ENCODE results near the gene PHC2.

PHC2 gene

GRCh38 chr1:33329600-33330305 is 101.1 kb downstream of the PHC2 start:
- H3K27ac Mint-ChIP-seq = no peak overlapping the region
- H3K36me3 Mint-ChIP-seq (ENCODE audit: low read depth) = peaks cover 30% of the 10 kb centered on the region
- no peaks in the 10 kb centered on the region for H3K9me3 Mint-ChIP-seq
- peaks cover 5% of the 10 kb centered on the region for H3K4me1 Mint-ChIP-seq (ENCODE audit: low read depth)
- H3K27me3 Mint-ChIP-seq (ENCODE audit: low read depth) = no peaks in the 10 kb centered on the region
- H3K4me3 Mint-ChIP-seq = no peak overlapping the region

- no peak overlapping the region for H3K27ac Mint-ChIP-seq
- peaks cover 30% of the 10 kb centered on the region for H3K36me3 Mint-ChIP-seq (ENCODE audit: low read depth)
- peaks cover 5% of the 10 kb centered on the region for H3K4me1 Mint-ChIP-seq (ENCODE audit: low read depth)
- no peaks in the 10 kb centered on the region for H3K27me3 Mint-ChIP-seq (ENCODE audit: low read depth)
- H3K4me3 Mint-ChIP-seq = no peak overlapping the region
- no peaks in the 10 kb centered on the region for H3K9me3 Mint-ChIP-seq
Observed at GRCh38 chr1:33328817-33329216, 102.1 kb downstream of the PHC2 start.

DNA sequence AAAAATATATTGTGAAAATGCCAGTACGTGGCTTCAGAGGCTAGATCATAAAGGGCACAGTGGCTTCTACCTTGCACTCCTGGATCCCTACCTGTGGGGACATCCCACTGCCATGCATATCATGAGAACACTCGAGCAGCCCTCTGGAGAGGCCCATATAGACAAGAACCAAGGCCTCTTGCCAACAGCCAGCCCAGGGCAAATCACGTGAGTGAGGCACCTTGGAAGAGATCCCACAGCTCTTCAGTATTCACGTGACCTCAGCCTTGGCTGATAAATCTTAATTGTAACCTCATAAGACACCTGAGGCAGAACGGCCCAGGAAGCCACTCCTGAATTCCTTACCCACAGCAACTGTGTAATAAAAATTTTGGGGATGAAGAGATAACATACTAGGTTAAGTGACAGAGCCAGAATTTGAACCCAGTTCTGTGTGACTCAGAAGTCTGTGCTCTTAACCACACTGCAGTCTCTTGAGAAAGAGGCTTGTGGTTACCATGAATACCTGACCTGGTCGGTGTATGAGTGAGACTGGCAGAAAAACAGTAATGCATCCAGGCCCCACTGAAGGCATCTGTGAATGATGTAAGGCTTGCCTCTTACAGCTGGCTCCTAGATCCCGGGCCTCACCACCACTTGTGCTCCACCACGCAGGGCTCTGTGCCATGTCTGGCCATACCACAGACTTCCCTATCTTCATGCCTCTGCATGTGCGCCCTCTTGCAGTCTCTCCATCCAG is 103.1 kb downstream of the PHC2 start:
- Mint-ChIP-seq H3K27me3 (ENCODE audit: low read depth) (no peaks in the 10 kb centered on the region), H3K27ac (no peak overlapping the region), H3K36me3 (ENCODE audit: low read depth) (peaks cover 33% of the 10 kb centered on the region), H3K4me3 (no peak overlapping the region), H3K4me1 (ENCODE audit: low read depth) (peaks cover 5% of the 10 kb centered on the region), H3K9me3 (no peaks in the 10 kb centered on the region)

- Mint-ChIP-seq H3K27me3 (ENCODE audit: low read depth) (no peaks in the 10 kb centered on the region), H3K4me3 (no peak overlapping the region), H3K36me3 (ENCODE audit: low read depth) (peaks cover 29% of the 10 kb centered on the region), H3K27ac (no peak overlapping the region), H3K4me1 (ENCODE audit: low read depth) (peaks cover 5% of the 10 kb centered on the region), H3K9me3 (no peaks in the 10 kb centered on the region)
Observed at GRCh38 chr1:33326785-33327184, 104.1 kb downstream of the PHC2 start.

- Mint-ChIP-seq H3K36me3 (ENCODE audit: low read depth) (peaks cover 26% of the 10 kb centered on the region), H3K27me3 (ENCODE audit: low read depth) (no peaks in the 10 kb centered on the region), H3K9me3 (no peaks in the 10 kb centered on the region), H3K4me3 (no peak overlapping the region), H3K27ac (no peak overlapping the region), H3K4me1 (ENCODE audit: low read depth) (peaks cover 5% of the 10 kb centered on the region)
Observed at GRCh38 chr1:33324677-33325575, 106.0 kb downstream of the PHC2 start.

DNA sequence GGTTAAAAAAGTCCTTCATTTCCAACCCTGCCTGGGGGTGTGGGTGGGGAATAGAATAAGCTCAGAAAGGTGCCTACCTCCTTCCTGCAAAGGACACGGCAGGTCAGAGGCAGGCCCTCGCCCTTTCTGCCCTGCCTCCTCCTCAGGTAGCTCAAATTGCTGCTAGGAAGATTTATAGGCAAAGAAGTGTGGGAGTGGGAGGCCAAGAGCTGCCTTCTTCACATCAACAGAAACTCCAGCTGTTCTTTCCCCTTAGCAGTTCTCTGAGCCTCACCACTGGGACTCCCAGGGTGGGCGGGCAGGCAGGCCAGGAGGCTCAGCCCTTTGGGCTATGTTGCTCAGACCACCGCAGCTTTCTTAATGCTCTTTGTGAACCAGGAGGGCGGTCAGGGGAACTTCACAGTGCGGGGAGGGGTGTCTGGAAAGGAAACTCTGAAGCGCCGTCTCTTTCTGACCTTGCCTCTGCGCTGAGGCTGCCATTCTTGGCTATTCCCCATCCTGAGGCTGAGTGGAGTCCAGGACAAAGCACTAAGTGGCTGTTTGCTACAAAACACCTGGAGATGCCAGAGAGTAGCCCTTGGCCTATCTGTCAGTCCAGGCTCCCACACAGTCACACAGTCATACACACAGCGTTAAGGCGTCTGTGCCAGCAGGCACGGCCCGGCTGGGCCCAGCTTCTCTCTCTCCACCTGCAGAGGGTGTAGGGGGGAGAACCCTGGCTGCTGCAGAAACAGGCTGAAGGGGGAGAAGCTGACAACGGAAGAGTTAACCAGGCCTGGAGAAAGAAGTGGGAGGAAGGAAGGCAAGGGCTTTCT is 107.0 kb downstream of the PHC2 start:
- peaks cover 18% of the 10 kb centered on the region for H3K36me3 Mint-ChIP-seq (ENCODE audit: low read depth)
- no peaks in the 10 kb centered on the region for H3K9me3 Mint-ChIP-seq
- H3K27ac Mint-ChIP-seq = no peak overlapping the region
- no peaks in the 10 kb centered on the region for H3K27me3 Mint-ChIP-seq (ENCODE audit: low read depth)
- no peak overlapping the region for H3K4me3 Mint-ChIP-seq
- H3K4me1 Mint-ChIP-seq (ENCODE audit: low read depth) = peaks cover 5% of the 10 kb centered on the region

DNA sequence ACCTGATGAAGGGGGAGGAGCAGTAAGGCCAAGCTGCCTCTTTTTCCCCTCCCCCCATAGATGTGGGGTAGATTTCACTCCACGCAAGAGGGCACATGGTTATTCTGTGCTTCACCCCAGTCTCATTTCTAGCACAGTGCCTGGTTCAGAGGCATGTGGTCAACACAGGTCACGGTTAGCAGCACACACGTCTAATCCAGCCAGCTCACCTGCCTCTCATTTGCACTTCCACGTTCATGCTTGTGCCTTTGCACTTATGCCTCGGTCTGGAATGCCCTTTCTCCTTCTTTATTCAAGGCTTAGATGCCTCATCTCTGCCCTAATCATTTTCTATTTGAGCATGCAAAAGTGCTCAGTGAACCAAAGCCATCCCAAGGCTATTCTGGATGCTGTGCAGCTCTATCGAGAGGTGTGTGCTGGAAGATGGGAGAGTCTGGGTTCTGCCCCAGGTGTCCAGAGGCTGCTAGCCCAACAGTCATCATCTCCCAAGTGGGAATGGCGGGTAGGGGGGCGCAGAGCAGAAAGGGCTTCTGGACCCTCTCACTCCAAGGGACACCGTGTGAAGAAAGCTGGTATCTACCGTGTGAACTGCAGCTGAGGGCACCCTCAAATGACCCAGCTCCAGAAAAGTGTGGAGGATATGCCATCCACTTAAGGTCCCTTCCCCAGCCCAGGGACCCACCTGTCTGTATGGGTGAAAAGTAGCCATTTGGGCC is 107.9 kb downstream of the PHC2 start:
- peaks cover 1% of the 10 kb centered on the region for H3K4me1 Mint-ChIP-seq (ENCODE audit: low read depth)
- H3K27ac Mint-ChIP-seq = no peak overlapping the region
- H3K4me3 Mint-ChIP-seq = no peak overlapping the region
- H3K27me3 Mint-ChIP-seq (ENCODE audit: low read depth) = peaks cover 6% of the 10 kb centered on the region
- H3K36me3 Mint-ChIP-seq (ENCODE audit: low read depth) = peaks cover 12% of the 10 kb centered on the region
- H3K9me3 Mint-ChIP-seq = no peaks in the 10 kb centered on the region

- Mint-ChIP-seq H3K9me3 (no peaks in the 10 kb centered on the region), H3K36me3 (ENCODE audit: low read depth) (peaks cover 10% of the 10 kb centered on the region), H3K27me3 (ENCODE audit: low read depth) (peaks cover 6% of the 10 kb centered on the region), H3K4me3 (no peak overlapping the region), H3K4me1 (ENCODE audit: low read depth) (peaks cover 1% of the 10 kb centered on the region), H3K27ac (no peak overlapping the region)
Observed at GRCh38 chr1:33322109-33322508, 108.8 kb downstream of the PHC2 start.

GRCh38 chr1:33321178-33321577 is 109.7 kb downstream of the PHC2 start:
- H3K9me3 Mint-ChIP-seq = no peaks in the 10 kb centered on the region
- no peaks in the 10 kb centered on the region for H3K4me1 Mint-ChIP-seq (ENCODE audit: low read depth)
- no peak overlapping the region for H3K4me3 Mint-ChIP-seq
- peaks cover 6% of the 10 kb centered on the region for H3K27me3 Mint-ChIP-seq (ENCODE audit: low read depth)
- peaks cover 8% of the 10 kb centered on the region for H3K36me3 Mint-ChIP-seq (ENCODE audit: low read depth)
- no peak overlapping the region for H3K27ac Mint-ChIP-seq

DNA sequence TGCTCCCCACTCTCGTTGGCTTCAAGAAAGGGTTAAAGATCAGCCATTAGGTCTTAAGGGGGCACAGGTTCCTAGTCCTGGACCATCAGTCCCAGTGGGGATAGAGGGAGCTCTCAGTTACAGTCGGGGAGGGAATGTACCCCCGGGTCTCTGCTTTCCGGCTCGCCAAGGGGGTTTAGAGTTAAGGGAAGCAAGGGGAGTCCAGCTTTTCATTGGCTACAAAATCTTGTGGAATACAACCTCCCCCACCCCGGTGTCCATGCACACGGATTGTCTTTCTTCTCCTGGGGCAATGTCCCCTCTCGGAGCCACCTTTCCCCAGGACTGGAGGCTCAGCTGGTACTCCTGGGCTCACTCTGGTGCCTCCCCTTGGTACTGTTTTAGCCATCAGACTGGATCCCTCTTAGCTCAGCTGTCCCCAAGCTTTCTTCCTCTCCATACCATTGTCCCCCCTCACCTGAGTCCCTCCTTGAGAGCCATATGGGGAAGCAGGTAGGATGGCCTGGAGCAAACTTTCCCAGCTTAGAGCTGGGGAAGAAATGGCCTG is 110.2 kb downstream of the PHC2 start, which contains the start of gene A3GALT2:
Gene A3GALT2, minus strand, starts transcription at position 480 of the 547 bp plus-strand sequence. Its CDS starts 0 bp downstream, at position 480.
- Mint-ChIP-seq H3K27me3 (ENCODE audit: low read depth) (peaks cover 6% of the 10 kb centered on the region), H3K4me1 (ENCODE audit: low read depth) (peaks cover 3% of the 10 kb centered on the region), H3K9me3 (no peaks in the 10 kb centered on the region), H3K4me3 (no peak within 1 kb of the TSS), H3K27ac (no peak within 1 kb of the TSS), H3K36me3 (ENCODE audit: low read depth) (peaks cover 5% of the 10 kb centered on the region)

GRCh38 chr1:33319949-33320618 is 110.8 kb downstream of the PHC2 start:
- peaks cover 6% of the 10 kb centered on the region for H3K27me3 Mint-ChIP-seq (ENCODE audit: low read depth)
- peaks cover 4% of the 10 kb centered on the region for H3K4me1 Mint-ChIP-seq (ENCODE audit: low read depth)
- peaks cover 5% of the 10 kb centered on the region for H3K36me3 Mint-ChIP-seq (ENCODE audit: low read depth)
- no peak overlapping the region for H3K27ac Mint-ChIP-seq
- H3K4me3 Mint-ChIP-seq = no peak overlapping the region
- no peaks in the 10 kb centered on the region for H3K9me3 Mint-ChIP-seq

- Mint-ChIP-seq H3K4me3 (no peak overlapping the region), H3K9me3 (no peaks in the 10 kb centered on the region), H3K27me3 (ENCODE audit: low read depth) (peaks cover 6% of the 10 kb centered on the region), H3K27ac (no peak overlapping the region), H3K36me3 (ENCODE audit: low read depth) (peaks cover 5% of the 10 kb centered on the region), H3K4me1 (ENCODE audit: low read depth) (peaks cover 4% of the 10 kb centered on the region)
Observed at GRCh38 chr1:33319186-33319948, 111.5 kb downstream of the PHC2 start.
